Nephron (organoid): ENCODE results near the gene NAA80.

Experiments used
- H3K27ac Mint-ChIP-seq, 3 experiments: 2 replicates each; pipeline ENCODE4 v1.8.0; 2020; ENCODE audit warnings: mixed read lengths in 3 of 3, mild to moderate bottlenecking in 2 of 3, moderate library complexity in 1 of 3
- H3K27me3 Mint-ChIP-seq: 2 replicates; pipeline ENCODE4 v1.8.0; 2021; ENCODE audit warnings: low read depth, mild to moderate bottlenecking, moderate library complexity, mixed read lengths
- H3K36me3 Mint-ChIP-seq: 2 replicates; pipeline ENCODE4 v1.8.0; 2020; ENCODE audit warnings: low read depth, mixed read lengths
- H3K4me1 Mint-ChIP-seq: 2 replicates; pipeline ENCODE4 v1.8.0; 2020; ENCODE audit warnings: mixed read lengths
- H3K4me3 Mint-ChIP-seq, 3 experiments: 2 replicates each; pipeline ENCODE4 v1.8.0; 2020; ENCODE audit warnings: mild to moderate bottlenecking in 3 of 3, mixed read lengths in 3 of 3, moderate library complexity in 2 of 3
- H3K9me3 Mint-ChIP-seq: 2 replicates; pipeline ENCODE4 v1.8.0; 2020; ENCODE audit warnings: mixed read lengths
- CTCF ChIP-seq, 3 experiments: fragments of 200-600 bp; sonication (generic); IDR thresholded peaks; one replicate each; pipeline ENCODE4 v1.5.0; 2021; ENCODE audit warnings: antibody characterized with exemption in 3 of 3; ENCODE audit not compliant: unreplicated experiment in 3 of 3

The NAA80 gene, protein sequence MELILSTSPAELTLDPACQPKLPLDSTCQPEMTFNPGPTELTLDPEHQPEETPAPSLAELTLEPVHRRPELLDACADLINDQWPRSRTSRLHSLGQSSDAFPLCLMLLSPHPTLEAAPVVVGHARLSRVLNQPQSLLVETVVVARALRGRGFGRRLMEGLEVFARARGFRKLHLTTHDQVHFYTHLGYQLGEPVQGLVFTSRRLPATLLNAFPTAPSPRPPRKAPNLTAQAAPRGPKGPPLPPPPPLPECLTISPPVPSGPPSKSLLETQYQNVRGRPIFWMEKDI

DNA sequence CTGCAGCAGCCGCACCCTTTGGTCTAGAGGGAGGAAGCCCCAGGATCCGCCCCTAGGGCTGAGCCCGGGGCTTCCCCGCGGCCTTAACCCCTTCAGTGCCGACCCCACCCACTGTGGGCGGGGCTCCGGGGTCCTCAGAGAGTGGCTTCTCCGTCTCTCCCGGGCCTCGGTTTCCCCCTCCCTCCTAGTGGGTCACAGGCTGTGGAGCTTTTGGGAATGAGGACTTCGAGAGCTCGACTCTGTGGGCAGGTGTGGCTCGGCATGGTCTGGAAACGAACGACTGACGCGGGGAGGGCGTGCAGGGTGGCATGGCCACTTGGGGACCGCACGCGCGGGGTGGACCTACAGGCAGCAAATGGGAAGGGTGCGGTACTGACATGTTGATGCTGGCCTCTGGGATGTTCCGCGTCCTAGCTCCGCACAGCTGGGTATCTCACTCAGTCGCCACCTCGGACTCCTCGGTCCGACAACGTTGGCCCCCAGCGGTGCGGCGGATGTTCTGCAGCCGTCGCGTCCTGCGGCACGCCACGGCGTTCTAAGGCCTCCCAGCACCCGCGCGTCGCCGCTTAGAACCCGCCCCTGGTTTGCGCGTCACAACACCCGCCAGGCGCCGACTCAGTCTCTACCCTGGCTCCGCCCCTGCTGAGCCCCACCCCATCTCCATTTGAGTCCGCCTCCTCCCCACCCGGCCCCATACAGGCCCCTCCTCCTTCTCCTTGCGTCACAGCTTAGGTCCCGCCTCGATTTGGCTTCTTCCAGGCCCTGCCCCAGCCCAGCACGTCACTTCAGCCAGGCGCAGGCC, at the start of gene NAA80, which contains the start of gene HYAL3:
TSS of gene NAA80 (minus strand) at position 570 of the 802 bp plus-strand sequence. CDS start 1,942 bp downstream, outside the sequence.
TSS of gene HYAL3 (minus strand) at position 570 of the 802 bp plus-strand sequence. CDS start 3,803 bp downstream, outside the sequence.
- H3K4me3 Mint-ChIP-seq, result peak within 1 kb of the TSS; percentile 91 to 99 (median 97)
- H3K36me3 Mint-ChIP-seq, result no peaks in the 10 kb centered on the region
- peak within 1 kb of the TSS; percentile 81 to 96 (median 90) for H3K27ac Mint-ChIP-seq
- peaks cover 16% of the 10 kb centered on the region for H3K4me1 Mint-ChIP-seq
- no peaks in the 10 kb centered on the region for H3K27me3 Mint-ChIP-seq
- TF ChIP-seq CTCF (IDR thresholded peaks at IDR 0.05; ENCODE audit: unreplicated experiment in 3 of 3), result peak; percentile 14 to 41 (median 36)
- H3K9me3 Mint-ChIP-seq, result no peaks in the 10 kb centered on the region

DNA sequence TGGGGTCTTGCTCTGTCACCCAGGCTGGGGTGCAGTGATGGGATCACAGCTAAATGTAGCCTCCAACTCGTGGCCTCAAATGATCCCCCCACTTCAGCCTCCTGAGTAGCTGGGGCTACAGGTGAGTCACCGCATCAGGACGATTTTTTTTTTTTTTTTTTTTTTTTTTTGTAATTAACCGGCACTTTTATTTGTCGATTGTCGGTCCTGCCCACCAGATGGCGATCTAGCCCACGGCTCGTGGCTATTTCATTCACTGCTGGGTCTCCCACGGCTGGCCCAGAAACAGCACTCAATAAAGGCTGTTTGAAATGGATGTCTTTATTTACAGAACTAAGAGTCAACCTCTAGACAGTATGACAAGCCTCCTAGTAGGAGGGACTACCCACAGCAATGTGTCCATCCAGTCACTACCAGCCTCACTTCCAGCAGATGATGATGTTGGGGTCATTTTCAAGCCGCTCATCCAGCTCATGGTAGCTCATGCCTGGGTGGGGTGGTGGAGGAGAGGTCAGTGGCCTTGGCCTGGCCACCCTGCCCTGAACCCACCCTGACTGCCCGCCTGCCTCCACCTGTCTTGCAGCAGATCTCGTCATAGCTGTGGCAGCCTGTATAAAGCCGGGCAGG, 48.1 kb upstream of the NAA80 start:
- H3K27me3 Mint-ChIP-seq, result peaks cover 23% of the 10 kb centered on the region
- peak overlapping the region; percentile 53 to 70 (median 60) for H3K4me3 Mint-ChIP-seq
- H3K4me1 Mint-ChIP-seq, result peaks cover 28% of the 10 kb centered on the region
- H3K27ac Mint-ChIP-seq, result peak overlapping the region in 1 of 3 experiments; percentile 39
- peak; percentile 51 to 66 (median 62) for TF ChIP-seq CTCF (IDR thresholded peaks at IDR 0.05; ENCODE audit: unreplicated experiment in 3 of 3)
- no peaks in the 10 kb centered on the region for H3K36me3 Mint-ChIP-seq
- no peaks in the 10 kb centered on the region for H3K9me3 Mint-ChIP-seq

DNA sequence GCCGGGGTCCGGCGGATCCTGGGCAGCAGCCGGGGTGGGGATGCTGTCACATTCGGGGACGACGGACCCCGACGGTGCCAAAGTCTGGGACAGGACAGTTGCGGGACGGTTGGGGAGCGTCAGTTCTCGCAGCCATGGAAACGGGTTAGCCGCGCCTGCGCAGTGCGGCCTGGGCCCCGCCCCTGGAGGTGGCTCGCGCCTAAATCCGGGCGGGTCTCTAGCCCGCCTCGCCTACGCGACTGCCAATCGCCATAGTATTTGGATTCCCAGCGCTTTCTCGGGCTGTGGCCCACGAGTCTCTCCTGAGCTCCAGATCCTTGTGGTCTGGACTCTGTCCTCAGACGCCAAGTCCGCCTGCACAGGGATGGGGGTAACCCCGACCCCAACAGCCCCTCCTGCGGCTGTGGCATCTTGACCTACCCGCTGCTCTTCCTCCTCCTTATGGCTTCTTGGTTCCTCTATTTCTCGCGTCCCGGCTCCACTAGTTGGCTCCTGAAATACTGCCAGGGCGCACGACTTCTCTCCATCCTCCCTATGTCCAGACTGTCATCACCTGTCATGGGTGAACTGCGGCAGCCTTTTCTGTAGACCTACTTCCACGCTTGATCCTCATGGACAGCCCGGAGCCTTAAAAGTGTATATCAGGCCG, 46.5 kb upstream of the NAA80 start, which contains the start of gene ZMYND10:
TSS of gene ZMYND10 (minus strand) at position 147 of the 649 bp plus-strand sequence. CDS start 153 bp downstream, outside the sequence.
- Mint-ChIP-seq H3K27ac (peak within 1 kb of the TSS in 1 of 3 experiments; percentile 56), H3K4me3 (peak within 1 kb of the TSS; percentile 77 to 82 (median 81)), H3K27me3 (peaks cover 39% of the 10 kb centered on the region), H3K4me1 (peaks cover 19% of the 10 kb centered on the region), H3K36me3 (no peaks in the 10 kb centered on the region), H3K9me3 (no peaks in the 10 kb centered on the region)
- TF ChIP-seq CTCF (IDR thresholded peaks at IDR 0.05; ENCODE audit: unreplicated experiment in 3 of 3), result no peak

GRCh38 chr3:50345008-50345407, 45.8 kb upstream of the NAA80 start:
- TF ChIP-seq CTCF (IDR thresholded peaks at IDR 0.05; ENCODE audit: unreplicated experiment in 3 of 3), result no peak
- H3K9me3 Mint-ChIP-seq, result no peaks in the 10 kb centered on the region
- peak overlapping the region; percentile 46 to 48 (median 46) for H3K4me3 Mint-ChIP-seq
- H3K4me1 Mint-ChIP-seq, result peaks cover 13% of the 10 kb centered on the region
- no peaks in the 10 kb centered on the region for H3K36me3 Mint-ChIP-seq
- peaks cover 45% of the 10 kb centered on the region for H3K27me3 Mint-ChIP-seq
- no peak overlapping the region for H3K27ac Mint-ChIP-seq

DNA sequence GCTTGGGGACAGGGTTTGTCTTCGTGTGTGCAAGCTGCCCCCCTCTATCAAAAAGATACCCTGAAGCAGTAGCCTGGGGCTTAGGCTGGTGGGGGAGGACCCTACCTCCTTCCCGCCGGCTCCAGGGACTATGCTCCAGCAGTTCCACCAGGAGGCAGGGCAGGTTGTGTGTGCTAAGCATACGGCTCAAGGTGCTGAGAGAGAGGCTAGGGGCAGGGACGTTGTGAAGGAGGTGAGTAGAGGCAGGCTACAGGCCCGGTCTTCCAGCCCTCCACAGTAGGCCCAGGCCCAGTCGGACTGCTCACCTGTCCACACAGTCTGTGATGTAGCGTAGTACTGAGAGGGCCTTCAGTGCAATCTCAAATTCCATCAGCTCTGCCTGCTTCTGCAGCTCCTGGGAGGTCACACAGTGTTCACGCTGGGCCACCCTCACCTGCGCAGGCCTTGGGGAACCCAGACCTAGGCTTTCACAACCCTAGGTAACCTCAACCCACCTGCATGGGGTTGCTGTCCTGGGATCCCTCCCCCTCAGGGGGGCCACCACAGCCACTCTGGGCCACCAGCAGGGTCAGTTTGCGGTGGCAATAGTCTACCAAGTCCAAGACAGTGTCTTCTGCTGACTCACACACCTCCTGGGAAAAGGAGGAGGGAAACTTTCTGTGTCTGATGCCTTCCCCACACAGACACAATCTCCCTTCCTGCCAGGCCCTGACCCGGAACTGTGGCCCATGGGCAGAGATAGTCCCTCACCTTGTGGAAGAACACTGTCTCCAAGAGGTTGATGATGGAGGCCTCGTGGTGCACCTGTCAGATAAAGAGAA, 43.8 kb upstream of the NAA80 start:
- H3K4me1 Mint-ChIP-seq, result peaks cover 29% of the 10 kb centered on the region

More for the DNA sequence above, 43.8 kb upstream of the NAA80 start:
- Mint-ChIP-seq H3K27ac (no peak overlapping the region), H3K36me3 (no peaks in the 10 kb centered on the region), H3K9me3 (no peaks in the 10 kb centered on the region), H3K27me3 (peaks cover 58% of the 10 kb centered on the region), H3K4me3 (no peak overlapping the region)
- TF ChIP-seq CTCF (IDR thresholded peaks at IDR 0.05; ENCODE audit: unreplicated experiment in 3 of 3), result no peak
